RPMI8226 (cell line): ENCODE results near the gene TSPAN10.

Experiments
- DNase-seq: peaks from one replicate; pipeline ENCODE4 v3.0.0-alpha.2; 2015

The TSPAN10 gene

GRCh38 chr17:81665205-81666091 lies 28.5 kb downstream of the TSPAN10 start:
- DNase-seq, result peak; percentile 57

DNA sequence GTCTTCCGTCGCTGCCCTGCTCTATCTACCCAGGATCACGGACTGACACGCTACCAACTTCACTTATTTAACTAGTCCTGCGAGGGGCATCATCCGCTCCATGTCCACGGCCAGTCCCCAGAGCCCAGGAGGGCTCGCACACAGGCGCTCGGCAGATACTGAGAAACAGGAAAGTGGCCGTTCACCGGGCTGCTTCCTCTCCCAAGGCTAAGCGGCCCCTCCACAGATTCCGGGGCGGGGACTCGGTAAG lies 29.0 kb downstream of the TSPAN10 start:
- no peak for DNase-seq

GRCh38 chr17:81666342-81667191 lies 29.6 kb downstream of the TSPAN10 start, which contains the start of the genes CCDC137 and OXLD1:
Gene CCDC137 (plus strand): TSS chr17:81666737. CDS start chr17:81666767, 30 bp downstream.
Gene OXLD1 (minus strand): TSS chr17:81666605. CDS start chr17:81666577, 28 bp downstream.
- peak; percentile 97 for DNase-seq

- DNase-seq, result no peak
These were observed 30.8 kb downstream of the TSPAN10 start for GRCh38 chr17:81667754-81668153.

DNA sequence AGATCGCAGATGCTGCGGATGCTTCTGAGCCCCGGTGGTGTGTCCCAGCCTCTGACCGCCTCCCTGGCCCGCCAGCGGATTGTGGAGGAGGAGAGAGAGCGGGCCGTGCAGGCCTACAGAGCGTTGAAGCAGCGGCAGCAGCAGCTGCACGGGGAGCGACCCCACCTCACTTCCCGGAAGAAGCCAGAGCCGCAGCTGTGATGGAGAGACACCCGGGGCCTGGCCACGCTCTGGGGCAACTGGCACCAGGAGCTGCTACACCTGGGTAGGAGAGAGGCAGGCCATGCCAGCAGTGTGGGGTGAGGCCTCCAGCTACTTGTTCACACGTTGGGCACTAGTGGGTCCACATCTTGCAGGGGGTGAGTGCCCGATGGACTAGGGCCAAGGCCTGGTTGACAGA lies 35.5 kb downstream of the TSPAN10 start:
- DNase-seq, result no peak

- no peak for DNase-seq
These were observed 36.0 kb downstream of the TSPAN10 start for GRCh38 chr17:81672954-81673353.

- no peak for DNase-seq
These were observed 36.7 kb downstream of the TSPAN10 start for GRCh38 chr17:81673561-81674258.

- DNase-seq, result peak; percentile 28
These were observed 38.7 kb downstream of the TSPAN10 start for GRCh38 chr17:81675515-81676221.

- no peak for DNase-seq
These were observed 39.9 kb downstream of the TSPAN10 start for GRCh38 chr17:81676906-81677305.

GRCh38 chr17:81680150-81680549 lies 43.2 kb downstream of the TSPAN10 start:
- DNase-seq, result no peak

DNA sequence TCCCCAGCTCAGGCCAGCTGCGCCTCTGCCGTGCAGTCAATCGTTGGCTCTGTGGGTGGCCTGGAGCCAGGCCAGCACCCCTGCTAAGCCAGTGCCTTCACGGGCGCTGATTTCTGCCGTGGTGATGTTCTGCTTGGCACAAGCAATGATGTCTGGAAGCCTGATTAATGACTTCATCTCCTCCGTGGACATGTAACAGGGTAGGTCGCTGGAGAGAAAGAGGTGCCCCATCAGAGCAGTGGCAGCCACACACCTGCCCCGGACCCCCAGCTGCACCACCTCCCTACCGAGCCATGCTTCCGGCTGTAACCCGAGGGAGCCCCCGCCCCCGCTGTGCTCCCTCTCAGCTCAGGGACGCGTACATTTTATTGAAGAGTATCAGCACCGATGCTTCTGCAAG lies 44.7 kb downstream of the TSPAN10 start:
- DNase-seq, result no peak

GRCh38 chr17:81682565-81683207 lies 45.7 kb downstream of the TSPAN10 start:
- no peak for DNase-seq

GRCh38 chr17:81683208-81683583 lies 46.2 kb downstream of the TSPAN10 start:
- DNase-seq, result no peak

DNA sequence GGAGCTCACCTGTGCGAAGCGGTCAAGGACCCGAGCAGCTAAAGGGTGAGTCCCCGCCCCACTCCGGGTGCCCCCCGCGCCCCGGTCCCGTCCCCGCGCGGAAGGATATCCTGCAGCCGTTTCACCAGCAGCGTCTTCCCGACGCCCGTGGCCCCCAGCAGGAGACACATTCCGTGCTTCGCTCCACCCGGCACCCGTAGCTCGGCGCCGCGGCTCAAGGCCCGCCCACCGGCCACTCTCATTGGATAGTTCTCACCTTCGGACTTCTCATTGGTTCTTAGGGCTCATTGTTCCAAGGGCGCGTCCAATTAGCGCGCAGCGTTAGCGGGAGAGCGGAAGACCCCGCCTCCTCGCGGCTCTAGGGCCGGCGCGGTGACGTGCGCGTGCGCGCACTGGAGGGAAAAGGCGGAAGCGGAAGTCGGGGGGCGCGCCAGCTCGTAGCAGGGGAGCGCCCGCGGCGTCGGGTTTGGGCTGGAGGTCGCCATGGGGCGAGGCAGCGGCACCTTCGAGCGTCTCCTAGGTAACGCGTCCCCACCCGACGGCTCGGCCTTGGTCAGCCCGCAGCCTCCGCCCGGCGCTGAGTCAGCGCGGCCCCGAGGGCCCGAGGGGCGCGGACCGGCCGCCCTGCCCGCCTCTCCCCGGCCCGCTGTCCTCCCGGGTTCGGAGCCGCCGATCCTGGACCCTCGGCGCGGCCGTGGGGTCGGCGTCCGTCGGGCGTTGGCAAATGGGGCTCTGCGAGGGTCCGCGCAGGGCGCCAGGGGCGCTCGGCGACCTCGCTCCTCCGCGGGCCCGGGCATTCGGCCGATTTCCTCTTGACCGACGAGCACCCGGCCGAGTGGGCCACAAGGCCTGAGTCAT lies 46.8 kb downstream of the TSPAN10 start, which contains the start of the genes ARL16 and HGS:
TSS of gene ARL16 (minus strand) at position 214 of the 858 bp plus-strand sequence. CDS start at position 170, 44 bp downstream.
TSS of gene HGS (plus strand) at position 428 of the 858 bp plus-strand sequence. CDS start at position 484, 56 bp downstream.
- peak; percentile 99 for DNase-seq

GRCh38 chr17:81684442-81684911 lies 47.5 kb downstream of the TSPAN10 start:
- DNase-seq, result no peak

GRCh38 chr17:81685108-81685507 lies 48.1 kb downstream of the TSPAN10 start:
- peak; percentile 48 for DNase-seq

- DNase-seq, result no peak
These were observed 49.6 kb downstream of the TSPAN10 start for GRCh38 chr17:81686614-81687013.

DNA sequence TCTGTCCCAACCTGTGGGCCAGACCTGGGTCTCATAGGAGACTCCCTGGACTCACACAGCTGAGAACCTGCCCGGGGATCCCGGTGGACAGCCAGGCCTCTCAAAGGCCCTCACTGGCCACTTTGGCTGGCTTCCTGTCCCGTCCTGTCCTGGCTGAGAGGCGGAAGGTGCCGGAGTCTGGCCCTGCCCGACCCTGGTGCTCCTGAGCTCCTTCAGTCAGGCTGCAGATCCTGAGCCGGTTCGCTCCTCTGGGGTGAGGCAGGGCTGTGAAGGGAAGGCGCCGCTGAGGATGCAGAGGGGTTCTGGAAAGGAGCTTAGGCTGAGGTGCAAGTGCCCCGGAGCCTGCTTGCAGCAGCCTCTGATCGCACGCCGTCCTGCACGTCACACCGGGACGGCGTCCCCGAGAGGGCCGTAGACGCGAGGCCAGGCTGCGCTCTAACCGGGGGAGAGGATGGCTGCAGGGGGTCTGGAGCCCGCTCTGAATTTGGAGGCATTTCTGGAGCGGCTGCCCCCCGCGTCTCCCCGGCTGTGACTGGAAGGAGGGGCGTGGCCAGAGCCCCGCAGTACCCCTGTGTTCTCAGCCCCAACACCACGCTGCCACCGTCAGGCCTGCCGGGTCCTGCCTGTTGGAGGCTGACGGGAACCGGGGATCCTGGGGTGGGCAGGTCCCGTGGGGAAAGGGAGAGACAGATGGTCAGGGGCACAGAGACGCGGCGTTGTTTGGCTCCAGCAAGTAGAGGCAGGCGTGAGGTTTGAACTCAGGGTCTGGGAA lies 51.0 kb downstream of the TSPAN10 start:
- DNase-seq, result no peak

DNA sequence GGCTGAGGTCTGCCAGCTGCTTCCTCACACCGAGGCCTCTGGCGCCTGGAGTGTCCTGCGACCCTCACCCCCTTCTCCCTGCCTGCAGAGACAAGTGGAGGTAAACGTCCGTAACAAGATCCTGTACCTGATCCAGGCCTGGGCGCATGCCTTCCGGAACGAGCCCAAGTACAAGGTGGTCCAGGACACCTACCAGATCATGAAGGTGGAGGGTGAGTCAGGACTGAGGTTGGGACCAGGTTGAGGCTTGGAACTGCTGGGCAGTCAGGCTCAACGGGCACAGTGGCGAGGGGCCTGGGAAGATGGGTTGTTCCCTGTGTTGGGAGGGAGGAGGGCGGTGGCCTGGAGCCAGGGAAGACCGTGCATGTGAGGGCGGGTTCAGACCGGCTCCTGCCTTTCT lies 51.6 kb downstream of the TSPAN10 start:
- DNase-seq, result no peak

DNA sequence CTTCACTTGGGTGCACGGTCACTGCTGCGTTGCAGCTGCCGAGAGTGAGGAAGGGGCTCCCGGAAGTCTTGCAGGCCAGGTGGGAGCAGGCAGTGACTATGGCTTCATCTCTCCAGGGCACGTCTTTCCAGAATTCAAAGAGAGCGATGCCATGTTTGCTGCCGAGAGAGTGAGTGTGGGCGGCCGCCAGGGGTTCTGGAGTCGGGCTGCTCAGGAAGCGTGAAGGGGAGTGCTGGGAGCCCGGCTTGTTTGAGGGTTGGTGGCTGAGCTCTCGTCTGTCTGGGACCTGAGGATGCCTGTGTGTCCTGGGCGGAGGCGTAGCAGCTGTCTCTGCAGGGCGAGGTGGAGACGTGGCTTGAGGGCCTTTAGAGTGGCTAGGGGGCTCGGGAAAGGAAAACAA lies 53.1 kb downstream of the TSPAN10 start:
- no peak for DNase-seq
